Nephron progenitor cell (in vitro differentiated cells): Measurements from ENCODE around the gene PSME3.

Source experiments
- DNase-seq: peaks from one replicate; pipeline ENCODE4 v3.0.0; 2021
- H3K27ac Mint-ChIP-seq: 2 replicates; pipeline ENCODE4 v1.8.0; 2021; ENCODE audit warnings: mild to moderate bottlenecking, moderate library complexity, mixed read lengths
- H3K27me3 Mint-ChIP-seq: 2 replicates; pipeline ENCODE4 v1.8.0; 2021; ENCODE audit warnings: mild to moderate bottlenecking, low read depth, mixed read lengths; ENCODE audit not compliant: poor library complexity
- H3K36me3 Mint-ChIP-seq: 2 replicates; pipeline ENCODE4 v1.8.0; 2021; ENCODE audit warnings: low read depth, mixed read lengths
- H3K4me1 Mint-ChIP-seq: 2 replicates; pipeline ENCODE4 v1.8.0; 2021; ENCODE audit warnings: mixed read lengths
- H3K4me3 Mint-ChIP-seq: 2 replicates; pipeline ENCODE4 v1.8.0; 2021; ENCODE audit warnings: mild to moderate bottlenecking, moderate library complexity, mixed read lengths
- H3K9me3 Mint-ChIP-seq: 2 replicates; pipeline ENCODE4 v1.8.0; 2021; ENCODE audit warnings: mild to moderate bottlenecking, moderate library complexity, mixed read lengths
- CTCF ChIP-seq: fragments of 200-600 bp; sonication (generic); IDR thresholded peaks from 2 replicates; pipeline ENCODE4 v1.5.0; 2021; ENCODE audit warnings: antibody characterized with exemption

PSME3 gene

GRCh38 chr17:42791948-42792347 is 41.2 kb upstream of the PSME3 start:
- H3K36me3 Mint-ChIP-seq, result peaks cover 28% of the 10 kb centered on the region
- no peak overlapping the region for H3K27ac Mint-ChIP-seq
- peaks cover 11% of the 10 kb centered on the region for H3K4me1 Mint-ChIP-seq
- no peaks in the 10 kb centered on the region for H3K9me3 Mint-ChIP-seq
- peaks cover 37% of the 10 kb centered on the region for H3K27me3 Mint-ChIP-seq
- no peak overlapping the region for H3K4me3 Mint-ChIP-seq
- TF ChIP-seq CTCF, result no peak
- DNase-seq, result no peak

GRCh38 chr17:42792545-42792944 is 40.7 kb upstream of the PSME3 start:
- peaks cover 17% of the 10 kb centered on the region for H3K4me1 Mint-ChIP-seq
- H3K27me3 Mint-ChIP-seq, result peaks cover 32% of the 10 kb centered on the region
- peaks cover 29% of the 10 kb centered on the region for H3K36me3 Mint-ChIP-seq
- H3K4me3 Mint-ChIP-seq, result no peak overlapping the region
- H3K27ac Mint-ChIP-seq, result no peak overlapping the region
- no peaks in the 10 kb centered on the region for H3K9me3 Mint-ChIP-seq
- DNase-seq, result no peak
- TF ChIP-seq CTCF, result no peak

DNA sequence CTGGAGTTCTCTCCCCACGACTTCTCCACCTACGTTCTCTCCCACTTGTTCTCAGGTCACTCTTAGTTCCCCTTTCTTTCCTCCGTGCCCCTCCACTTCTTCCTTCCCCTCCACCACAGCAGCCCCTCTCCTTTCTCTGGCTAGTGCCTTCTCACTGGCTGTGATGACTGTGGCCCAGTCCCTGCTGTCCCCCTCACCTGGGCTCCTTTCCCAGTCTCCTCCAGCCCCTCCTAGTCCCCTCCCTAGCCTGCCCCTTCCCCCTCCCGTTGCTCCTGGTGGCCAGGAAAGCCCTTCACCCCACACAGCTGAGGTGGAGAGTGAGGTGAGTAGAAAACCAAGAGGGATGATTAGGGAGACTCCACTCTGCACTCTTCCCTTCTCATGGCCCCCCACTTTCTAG is 38.1 kb upstream of the PSME3 start:
- H3K27ac Mint-ChIP-seq, result peak overlapping the region; percentile 42
- peaks cover 36% of the 10 kb centered on the region for H3K36me3 Mint-ChIP-seq
- peaks cover 30% of the 10 kb centered on the region for H3K4me1 Mint-ChIP-seq
- peaks cover 5% of the 10 kb centered on the region for H3K9me3 Mint-ChIP-seq
- no peak for DNase-seq
- no peak for TF ChIP-seq CTCF
- peaks cover 21% of the 10 kb centered on the region for H3K27me3 Mint-ChIP-seq
- no peak overlapping the region for H3K4me3 Mint-ChIP-seq

GRCh38 chr17:42795465-42795864 is 37.7 kb upstream of the PSME3 start:
- Mint-ChIP-seq H3K27ac (peak overlapping the region; percentile 33), H3K36me3 (peaks cover 36% of the 10 kb centered on the region), H3K4me1 (peaks cover 34% of the 10 kb centered on the region), H3K4me3 (peak overlapping the region; percentile 46), H3K9me3 (peaks cover 5% of the 10 kb centered on the region), H3K27me3 (peaks cover 23% of the 10 kb centered on the region)
- TF ChIP-seq CTCF, result no peak
- no peak for DNase-seq

DNA sequence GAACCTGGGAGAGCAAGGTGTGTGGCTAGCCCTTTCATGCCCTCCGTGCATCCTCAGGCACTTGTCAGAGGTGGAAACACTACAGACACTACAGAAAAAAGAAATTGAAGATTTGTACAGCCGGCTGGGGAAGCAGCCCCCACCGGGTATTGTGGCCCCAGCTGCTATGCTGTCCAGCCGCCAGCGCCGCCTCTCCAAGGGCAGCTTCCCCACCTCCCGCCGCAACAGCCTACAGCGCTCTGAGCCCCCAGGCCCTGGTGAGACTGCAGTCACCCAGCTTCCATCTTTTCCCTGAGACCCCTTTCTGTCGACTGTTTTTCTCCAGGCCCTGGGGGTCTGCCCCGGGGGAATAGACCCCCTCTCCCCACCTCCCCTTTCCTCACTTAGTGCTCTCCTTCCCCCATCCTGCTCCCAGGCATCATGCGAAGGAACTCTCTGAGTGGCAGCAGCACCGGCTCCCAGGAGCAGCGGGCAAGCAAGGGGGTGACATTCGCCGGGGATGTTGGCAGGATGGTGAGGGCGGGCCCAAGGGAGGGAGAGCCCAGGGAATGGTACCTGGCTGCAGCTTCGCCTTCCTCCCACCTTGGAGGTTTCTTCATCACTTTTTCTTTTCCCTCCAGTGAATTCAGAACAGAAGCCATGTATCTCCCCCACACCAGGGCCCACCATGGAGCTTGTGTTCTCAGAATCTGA is 37.0 kb upstream of the PSME3 start:
- no peak for DNase-seq
- Mint-ChIP-seq H3K27ac (peak overlapping the region; percentile 51), H3K9me3 (peaks cover 5% of the 10 kb centered on the region), H3K27me3 (peaks cover 25% of the 10 kb centered on the region), H3K36me3 (peaks cover 36% of the 10 kb centered on the region), H3K4me3 (peak overlapping the region; percentile 46), H3K4me1 (peaks cover 37% of the 10 kb centered on the region)
- no peak for TF ChIP-seq CTCF
